ENCODE results near the gene TEX9. TPM values are rescaled to one million over a fixed set of nuclear protein-coding genes. Genes with fewer than 3 reads are reported as not detected.
A peak's percentile ranks its signal among the peaks of the same experiment; 100 is the strongest.

The TEX9 gene
- polyA plus RNA-seq, 1 donor (not counting 4 experiments of a cell fraction or from before 2014, with no cell fraction given), result 3.4 TPM

GRCh38 chr15:56341201-56341600 lies 24.0 kb upstream of the TEX9 start:
- H3K4me1 ChIP-seq (ENCODE audit: control insufficient read depth, extremely low read depth, insufficient read depth, low read length), result peaks cover 36% of the 10 kb centered on the region
- H3K4me3 ChIP-seq (ENCODE audit: control insufficient read depth in 2 of 3, extremely low read depth in 1 of 3, insufficient read depth in 2 of 3, low read depth in 1 of 3, low read length in 3 of 3), result no peak overlapping the region
- dilution Hi-C loops (cut with MboI; ENCODE audit: extremely low pct_ligation_motif_present, low sequenced_read_pairs), result no loop called here
- H3K79me2 ChIP-seq (ENCODE audit: control insufficient read depth, insufficient read depth, low read length), result no peaks in the 10 kb centered on the region
- FAIRE-seq, result peak; percentile 95
- H3K9me3 ChIP-seq (ENCODE audit: control insufficient read depth, low read depth, low read length), result no peaks in the 10 kb centered on the region
- no peak overlapping the region for H3K27ac ChIP-seq (ENCODE audit: control insufficient read depth, insufficient read depth, low read length)
- no peaks in the 10 kb centered on the region for H4K20me1 ChIP-seq (ENCODE audit: control insufficient read depth, extremely low read depth, insufficient read depth, low read length)
- no peak overlapping the region for H3K9ac ChIP-seq (ENCODE audit: control insufficient read depth, extremely low read depth, insufficient read depth, low read length)
- H3K27me3 ChIP-seq (ENCODE audit: control insufficient read depth, extremely low read depth, insufficient read depth, low read length), result no peaks in the 10 kb centered on the region
- no peaks in the 10 kb centered on the region for H3K9me1 ChIP-seq (ENCODE audit: control insufficient read depth, extremely low read depth, insufficient read depth, low read length)
- TF ChIP-seq EZH2 (IDR thresholded peaks at IDR 0.05; ENCODE audit: low read length) (no peak), CTCF (optimal IDR thresholded peaks at IDR 0.05 in 1 of 3, IDR thresholded peaks at IDR 0.05 in 1 of 3, conservative IDR thresholded peaks at IDR 0.05 in 1 of 3; ENCODE audit: extremely low read depth in 1 of 3, insufficient read depth in 2 of 3, low read length in 3 of 3) (no peak)
- H3K4me2 ChIP-seq (ENCODE audit: control insufficient read depth, extremely low read depth, insufficient read depth, low read depth, low read length), result peak overlapping the region; percentile 22
- H2AFZ ChIP-seq (ENCODE audit: control insufficient read depth, low read length), result no peak overlapping the region
- no peaks in the 10 kb centered on the region for H3K36me3 ChIP-seq (ENCODE audit: control insufficient read depth in 2 of 2, extremely low read depth in 1 of 2, insufficient read depth in 2 of 2, low read length in 2 of 2)
- peak; percentile 63 for DNase-seq (ENCODE audit: low read depth, low spot score)

- H3K4me3 ChIP-seq (ENCODE audit: control insufficient read depth in 2 of 3, extremely low read depth in 1 of 3, insufficient read depth in 2 of 3, low read depth in 1 of 3, low read length in 3 of 3), result no peak overlapping the region
- H3K36me3 ChIP-seq (ENCODE audit: control insufficient read depth in 2 of 2, extremely low read depth in 1 of 2, insufficient read depth in 2 of 2, low read length in 2 of 2), result no peaks in the 10 kb centered on the region
- H3K79me2 ChIP-seq (ENCODE audit: control insufficient read depth, insufficient read depth, low read length), result no peaks in the 10 kb centered on the region
- H3K4me1 ChIP-seq (ENCODE audit: control insufficient read depth, extremely low read depth, insufficient read depth, low read length), result peaks cover 41% of the 10 kb centered on the region
- peak overlapping the region; percentile 48 for H2AFZ ChIP-seq (ENCODE audit: control insufficient read depth, low read length)
- H3K9ac ChIP-seq (ENCODE audit: control insufficient read depth, extremely low read depth, insufficient read depth, low read length), result no peak overlapping the region
- H3K4me2 ChIP-seq (ENCODE audit: control insufficient read depth, extremely low read depth, insufficient read depth, low read depth, low read length), result peak overlapping the region; percentile 13
- no peaks in the 10 kb centered on the region for H3K9me1 ChIP-seq (ENCODE audit: control insufficient read depth, extremely low read depth, insufficient read depth, low read length)
- FAIRE-seq (peak; percentile 91), DNase-seq (ENCODE audit: low read depth, low spot score) (no peak)
- dilution Hi-C loops (cut with MboI; ENCODE audit: extremely low pct_ligation_motif_present, low sequenced_read_pairs), result no loop called here
- no peaks in the 10 kb centered on the region for H4K20me1 ChIP-seq (ENCODE audit: control insufficient read depth, extremely low read depth, insufficient read depth, low read length)
- H3K27ac ChIP-seq (ENCODE audit: control insufficient read depth, insufficient read depth, low read length), result no peak overlapping the region
- no peaks in the 10 kb centered on the region for H3K9me3 ChIP-seq (ENCODE audit: control insufficient read depth, low read depth, low read length)
- TF ChIP-seq EZH2 (IDR thresholded peaks at IDR 0.05; ENCODE audit: low read length), result no peak
- TF ChIP-seq CTCF (optimal IDR thresholded peaks at IDR 0.05 in 1 of 3, IDR thresholded peaks at IDR 0.05 in 1 of 3, conservative IDR thresholded peaks at IDR 0.05 in 1 of 3; ENCODE audit: extremely low read depth in 1 of 3, insufficient read depth in 2 of 3, low read length in 3 of 3), result no peak
- no peaks in the 10 kb centered on the region for H3K27me3 ChIP-seq (ENCODE audit: control insufficient read depth, extremely low read depth, insufficient read depth, low read length)
Observed at GRCh38 chr15:56342653-56343052, 22.6 kb upstream of the TEX9 start.
